Astrocyte of the hippocampus (primary cell): ENCODE results near the gene MKRN3.
"Not testable (repeated sequence)": the region's sequence is repeated elsewhere in the genome, so short reads cannot be mapped to it uniquely, and the experiment has no call there.

ENCODE experiments used
- DNase-seq: peaks from one replicate; pipeline ENCODE4 v3.0.0; 2011; ENCODE audit warnings: low read depth, low spot score

MKRN3 gene

DNA sequence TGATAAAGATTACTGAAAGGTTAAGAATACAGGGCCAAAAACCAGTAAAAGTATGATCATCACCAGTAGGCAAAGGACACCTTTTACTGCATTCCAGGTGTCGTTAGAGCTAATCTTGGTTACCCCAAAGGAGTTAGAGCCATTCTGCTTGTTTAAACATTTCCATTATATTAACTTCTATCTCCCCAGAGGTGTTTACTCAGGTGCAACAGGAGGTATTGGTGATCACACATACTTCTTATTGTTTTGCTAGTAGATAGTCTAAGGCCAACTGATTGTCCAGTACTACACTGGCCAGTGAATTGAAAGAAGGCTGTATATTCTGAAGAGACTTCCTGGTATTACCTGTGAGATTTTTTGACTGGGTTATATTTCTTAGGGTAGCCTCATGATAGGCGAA, 22.8 kb downstream of the MKRN3 start:
- no peak for DNase-seq

- DNase-seq = no peak
Observed at GRCh38 chr15:23589012-23589411, 23.5 kb downstream of the MKRN3 start.

DNA sequence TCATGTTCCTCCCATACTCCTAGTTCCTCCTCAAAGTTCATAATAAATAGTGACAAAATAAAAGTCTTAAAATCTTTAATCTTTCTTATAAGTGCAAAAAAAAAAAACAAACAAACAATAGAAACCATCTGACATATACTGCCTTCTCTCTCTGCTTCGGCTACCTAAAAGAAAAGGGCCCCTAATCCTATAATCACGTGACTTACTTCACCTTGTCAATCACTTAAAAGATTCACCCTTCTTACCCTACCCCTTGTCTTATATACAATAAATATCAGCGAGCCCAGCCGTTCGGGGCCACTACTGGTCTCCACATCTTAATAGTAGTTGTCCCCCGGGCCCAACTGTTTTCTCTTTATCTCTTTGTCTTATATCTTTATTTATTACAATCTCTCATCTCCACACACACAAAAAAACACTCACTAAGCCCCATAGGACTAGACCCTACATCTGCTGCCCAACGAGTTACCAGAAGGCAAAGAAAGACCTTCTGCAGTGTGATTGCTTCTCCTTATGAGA, 28.8 kb downstream of the MKRN3 start:
- no peak for DNase-seq

DNA sequence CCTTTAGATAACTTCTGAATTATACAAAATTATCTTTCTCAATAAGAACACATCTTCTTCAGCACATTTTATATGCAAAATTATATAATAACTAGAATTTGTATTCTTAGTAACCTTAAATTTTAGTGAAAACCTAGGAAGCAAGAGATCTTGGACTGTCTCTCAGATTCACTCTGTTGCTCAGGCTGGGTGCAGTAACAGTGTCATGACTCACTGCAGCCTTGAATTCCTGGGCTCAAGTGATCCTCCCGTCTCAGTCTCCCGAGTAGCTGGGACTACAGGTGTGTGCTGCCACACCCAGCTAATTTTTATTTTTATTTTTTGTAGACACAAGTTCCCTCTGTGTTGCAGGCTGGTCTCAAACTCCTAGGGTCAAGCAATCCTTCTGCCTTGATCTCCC, 29.9 kb downstream of the MKRN3 start:
- no peak for DNase-seq

DNA sequence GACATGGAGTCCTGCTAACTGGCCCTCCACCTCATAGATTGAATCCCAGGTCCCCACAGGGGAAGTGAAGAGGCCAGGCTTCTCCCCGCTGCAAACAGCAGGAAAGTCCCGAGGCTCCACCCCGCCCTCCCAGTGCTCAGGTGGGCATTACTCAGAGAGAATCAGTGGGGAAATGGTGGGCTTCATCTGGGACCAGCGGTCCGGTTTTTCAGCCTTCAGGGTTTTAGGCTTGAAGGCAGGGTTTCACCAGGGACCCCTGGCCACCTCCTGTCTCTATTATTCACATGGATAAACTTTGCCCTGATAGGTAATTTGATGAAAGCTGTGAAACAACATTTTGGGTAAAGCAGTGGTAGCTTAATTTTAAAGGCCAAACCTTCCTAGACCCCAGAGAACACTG, 31.3 kb downstream of the MKRN3 start:
- no peak for DNase-seq

- DNase-seq = not testable (repeated sequence)
Observed at GRCh38 chr15:23597278-23597677, 31.8 kb downstream of the MKRN3 start.

- DNase-seq = no peak
Observed at GRCh38 chr15:23599053-23599452, 33.6 kb downstream of the MKRN3 start.

DNA sequence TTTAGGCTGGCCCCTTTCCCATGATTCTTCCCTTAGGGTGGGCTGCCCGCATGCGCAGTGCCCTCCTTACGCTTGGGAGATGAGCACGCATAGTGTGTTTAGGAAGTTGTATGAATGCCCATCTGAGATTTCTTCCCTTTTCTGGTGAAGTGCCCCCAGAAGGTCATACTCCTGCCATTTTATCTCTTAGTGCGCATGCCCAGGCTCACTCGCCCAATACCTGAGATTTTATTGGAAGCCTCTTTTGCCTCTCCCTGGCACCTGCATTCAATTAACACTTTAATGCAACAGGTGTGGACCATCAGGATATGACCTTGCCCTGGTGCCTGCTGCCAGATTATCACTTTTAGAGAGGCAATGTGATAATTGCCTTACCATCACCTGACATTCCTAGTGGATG, 36.6 kb downstream of the MKRN3 start:
- DNase-seq = no peak

- peak; percentile 6 for DNase-seq
Observed at GRCh38 chr15:23606226-23606625, 40.8 kb downstream of the MKRN3 start.

- DNase-seq = no peak
Observed at GRCh38 chr15:23616536-23616935, 51.1 kb downstream of the MKRN3 start.
